Cardiac fibroblast (primary cell): ENCODE results near the gene SCD5.
A peak's percentile ranks its signal among the peaks of the same experiment; 100 is the strongest.

Experiments
- DNase-seq, 2 donors: peaks; one replicate each; pipeline versions ENCODE4 v3.0.0 to v3.0.0-alpha.2; 2010; ENCODE audit warnings: low read depth in 2 of 2
- H3K4me3 ChIP-seq, 2 donors: replicated peaks in 1 of 2; 1 replicate in 1 of 2; 2 replicates in 1 of 2; pipeline ENCODE4 v1.5.1; 2011; ENCODE audit warnings: low read depth in 2 of 2, low read length in 2 of 2, mild to moderate bottlenecking in 2 of 2, moderate library complexity in 1 of 2
- TF ChIP-seq, protein P1 (sequence below): IDR thresholded peaks from one replicate; pipeline ENCODE4 v1.5.1; 2011; ENCODE audit warnings: low read depth, mild to moderate bottlenecking, low read length, inconsistent platforms

Gene SCD5

DNA sequence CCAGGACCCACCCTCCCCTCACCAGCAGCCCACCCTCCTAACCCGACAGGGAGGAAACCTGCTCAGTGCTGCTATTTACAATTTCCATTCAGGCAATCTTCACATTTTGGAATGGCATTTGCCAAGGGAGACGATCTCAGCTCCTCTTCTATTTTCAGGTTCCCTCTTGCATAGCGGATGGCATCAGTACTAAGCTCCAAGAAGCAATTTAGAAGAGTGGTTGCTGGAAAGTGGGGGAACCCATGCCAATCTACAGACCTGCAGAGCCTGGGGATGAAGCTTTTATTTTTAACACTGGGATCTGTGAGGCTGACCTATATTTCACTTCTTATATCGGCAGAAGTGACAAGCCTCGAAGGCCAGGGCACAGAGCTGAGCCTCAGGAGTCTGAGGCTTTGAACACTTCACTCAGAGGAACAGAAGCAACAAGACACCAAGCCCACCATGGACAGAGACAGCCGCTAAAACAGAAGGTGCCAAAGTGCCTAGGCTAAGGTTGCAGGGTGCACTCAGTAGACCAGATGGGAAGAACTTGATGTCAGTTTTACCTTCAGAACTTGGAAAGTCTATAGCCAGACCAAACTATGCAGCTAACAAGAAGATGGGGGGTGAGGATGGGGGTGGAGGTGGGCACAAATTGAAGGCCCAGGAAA is 44.0 kb downstream of the SCD5 start:
- DNase-seq, result no peak
- TF ChIP-seq, protein P1, sequence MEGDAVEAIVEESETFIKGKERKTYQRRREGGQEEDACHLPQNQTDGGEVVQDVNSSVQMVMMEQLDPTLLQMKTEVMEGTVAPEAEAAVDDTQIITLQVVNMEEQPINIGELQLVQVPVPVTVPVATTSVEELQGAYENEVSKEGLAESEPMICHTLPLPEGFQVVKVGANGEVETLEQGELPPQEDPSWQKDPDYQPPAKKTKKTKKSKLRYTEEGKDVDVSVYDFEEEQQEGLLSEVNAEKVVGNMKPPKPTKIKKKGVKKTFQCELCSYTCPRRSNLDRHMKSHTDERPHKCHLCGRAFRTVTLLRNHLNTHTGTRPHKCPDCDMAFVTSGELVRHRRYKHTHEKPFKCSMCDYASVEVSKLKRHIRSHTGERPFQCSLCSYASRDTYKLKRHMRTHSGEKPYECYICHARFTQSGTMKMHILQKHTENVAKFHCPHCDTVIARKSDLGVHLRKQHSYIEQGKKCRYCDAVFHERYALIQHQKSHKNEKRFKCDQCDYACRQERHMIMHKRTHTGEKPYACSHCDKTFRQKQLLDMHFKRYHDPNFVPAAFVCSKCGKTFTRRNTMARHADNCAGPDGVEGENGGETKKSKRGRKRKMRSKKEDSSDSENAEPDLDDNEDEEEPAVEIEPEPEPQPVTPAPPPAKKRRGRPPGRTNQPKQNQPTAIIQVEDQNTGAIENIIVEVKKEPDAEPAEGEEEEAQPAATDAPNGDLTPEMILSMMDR, result no peak
- no peak overlapping the region for H3K4me3 ChIP-seq

DNA sequence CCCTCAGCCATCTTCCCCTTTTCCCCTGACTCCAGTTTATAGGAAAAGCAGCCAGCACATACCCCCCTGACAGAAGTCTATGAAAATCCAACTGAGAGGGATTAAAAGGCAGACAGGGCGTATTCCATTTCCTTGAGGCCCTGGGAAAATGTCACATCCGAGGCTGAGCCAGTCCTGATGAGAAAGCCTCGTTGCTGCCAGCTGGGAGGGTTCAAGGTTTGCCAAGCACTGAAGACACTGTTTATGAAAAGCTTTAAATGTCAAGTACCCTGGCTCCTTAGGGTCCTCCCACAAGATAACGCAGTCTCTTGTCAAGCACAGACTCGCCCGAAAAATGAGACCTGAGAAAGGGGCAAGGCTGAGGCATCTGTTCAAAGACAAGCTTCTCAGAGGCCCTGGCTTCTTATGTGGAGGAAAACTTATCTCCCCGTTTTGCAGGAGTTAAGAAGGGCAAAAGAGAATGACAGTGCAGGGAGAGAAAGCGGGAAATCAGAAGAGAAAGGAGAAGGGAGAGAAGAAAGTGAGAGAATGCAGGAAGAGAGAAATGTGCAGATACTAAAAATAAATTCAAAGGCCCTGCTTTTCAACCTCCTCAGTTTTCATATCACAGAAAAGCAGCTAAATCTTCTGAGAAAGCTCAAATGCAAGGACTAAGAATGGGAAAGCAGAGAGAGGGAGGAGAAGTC is 44.7 kb downstream of the SCD5 start:
- peak in 1 of 2 donors; percentile 59 for DNase-seq
- TF ChIP-seq, protein P1, result no peak
- H3K4me3 ChIP-seq, result no peak overlapping the region

DNA sequence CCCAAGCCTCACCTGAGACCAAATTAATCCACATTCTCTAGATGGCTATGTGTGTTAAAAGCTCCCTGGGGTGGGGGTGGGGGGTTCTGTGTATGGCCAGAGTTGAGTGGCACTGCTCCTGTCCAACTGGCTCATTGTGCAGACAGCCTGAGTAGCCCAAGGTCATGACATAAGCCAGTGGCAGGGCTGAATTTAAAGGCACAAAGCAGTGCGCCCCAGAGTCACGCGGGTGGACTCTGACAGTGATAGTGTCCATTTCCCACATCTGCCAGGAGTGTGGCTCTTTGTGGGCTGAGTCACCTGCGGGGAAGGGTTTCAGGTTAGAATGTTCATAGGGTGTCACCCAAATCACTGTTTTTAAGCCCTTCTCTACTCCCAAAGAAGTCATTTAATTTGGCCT is 45.4 kb downstream of the SCD5 start:
- DNase-seq, result no peak
- H3K4me3 ChIP-seq, result no peak overlapping the region
- TF ChIP-seq, protein P1, result no peak

DNA sequence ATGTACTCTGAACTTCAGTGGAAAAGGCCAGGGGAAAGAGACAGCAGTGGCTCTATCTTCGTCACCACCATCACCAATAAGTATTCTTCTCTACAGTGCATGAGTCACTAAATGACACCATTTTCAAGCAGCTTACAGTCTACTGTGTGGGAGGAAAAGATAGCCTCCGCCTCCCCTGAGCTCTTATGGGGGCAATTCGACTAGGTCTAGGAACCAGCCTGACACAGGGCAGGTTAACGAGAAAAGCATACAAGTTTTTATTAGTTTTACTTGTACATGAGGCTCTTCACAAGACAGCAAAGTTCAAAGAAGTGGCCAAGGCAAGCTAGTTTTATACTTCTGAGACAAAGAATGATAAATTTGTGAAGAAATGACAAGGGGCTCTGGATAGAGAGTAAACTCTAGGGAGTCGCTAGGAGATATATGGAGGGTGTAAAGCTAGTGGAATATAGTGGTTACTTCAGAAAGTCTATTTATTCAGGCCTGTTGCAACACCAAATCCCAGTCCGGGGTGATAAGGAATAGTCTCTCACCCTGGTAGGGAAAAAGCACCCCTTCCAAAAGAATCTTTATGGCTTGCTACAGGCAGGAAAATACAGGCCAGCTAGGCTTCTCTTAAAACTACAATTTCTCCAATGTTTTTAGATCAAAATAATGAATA is 49.7 kb downstream of the SCD5 start:
- no peak overlapping the region for H3K4me3 ChIP-seq
- TF ChIP-seq, protein P1, result no peak
- peak in 1 of 2 donors; percentile 49 for DNase-seq

DNA sequence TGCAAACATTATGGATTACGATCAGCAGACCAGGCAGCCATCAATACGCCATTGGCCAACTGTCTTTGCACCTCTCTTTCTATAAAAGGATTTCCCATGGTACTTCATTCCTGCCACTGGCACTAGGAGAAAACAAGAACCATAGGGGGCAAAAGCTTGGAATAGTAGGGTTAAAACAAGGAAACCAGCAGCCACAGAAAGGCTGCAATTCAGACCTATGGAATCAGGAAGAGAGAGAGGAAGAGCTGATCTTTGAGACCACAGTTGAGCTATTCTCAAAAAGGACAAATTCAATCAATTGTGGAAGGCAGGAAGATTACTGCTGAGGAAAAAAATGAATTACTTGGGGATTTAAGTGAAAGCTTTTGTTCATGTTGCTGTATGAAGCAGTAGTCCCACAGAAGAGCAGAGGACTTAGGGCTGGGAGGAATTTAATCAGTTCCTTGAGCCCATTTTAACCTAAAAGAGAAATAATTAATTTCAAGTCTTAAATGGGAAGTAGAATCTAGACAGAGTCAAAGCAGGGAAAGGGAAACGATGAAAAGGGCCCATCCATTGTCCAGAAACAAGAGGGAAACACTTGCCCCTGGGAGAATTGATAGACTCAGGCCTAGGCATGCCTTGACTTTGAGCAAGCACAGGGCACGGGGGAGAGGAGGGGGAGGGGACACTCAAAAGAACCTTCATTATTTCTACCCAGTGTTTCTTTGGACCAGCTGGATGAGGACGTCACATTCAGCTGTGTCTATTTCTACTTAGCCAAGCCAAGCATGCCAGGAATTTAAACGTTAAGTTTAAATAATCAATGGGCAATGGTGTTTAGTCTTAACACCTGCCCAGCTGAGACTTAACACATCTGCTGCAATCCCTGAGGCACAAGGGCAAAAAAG is 50.7 kb downstream of the SCD5 start:
- no peak for DNase-seq
- H3K4me3 ChIP-seq, result no peak overlapping the region
- TF ChIP-seq, protein P1, result no peak
